Right hindlimb (tissue), 1 donor: ENCODE data around the gene MEX3A.
"Not testable (repeated sequence)": the region's sequence is repeated elsewhere in the genome, so short reads cannot be mapped to it uniquely, and the experiment has no call there.

Experiments
- DNase-seq: peaks from one replicate; pipeline ENCODE4 v3.0.0-alpha.2; 2018

MEX3A gene, protein sequence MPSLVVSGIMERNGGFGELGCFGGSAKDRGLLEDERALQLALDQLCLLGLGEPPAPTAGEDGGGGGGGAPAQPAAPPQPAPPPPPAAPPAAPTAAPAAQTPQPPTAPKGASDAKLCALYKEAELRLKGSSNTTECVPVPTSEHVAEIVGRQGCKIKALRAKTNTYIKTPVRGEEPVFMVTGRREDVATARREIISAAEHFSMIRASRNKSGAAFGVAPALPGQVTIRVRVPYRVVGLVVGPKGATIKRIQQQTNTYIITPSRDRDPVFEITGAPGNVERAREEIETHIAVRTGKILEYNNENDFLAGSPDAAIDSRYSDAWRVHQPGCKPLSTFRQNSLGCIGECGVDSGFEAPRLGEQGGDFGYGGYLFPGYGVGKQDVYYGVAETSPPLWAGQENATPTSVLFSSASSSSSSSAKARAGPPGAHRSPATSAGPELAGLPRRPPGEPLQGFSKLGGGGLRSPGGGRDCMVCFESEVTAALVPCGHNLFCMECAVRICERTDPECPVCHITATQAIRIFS

DNA sequence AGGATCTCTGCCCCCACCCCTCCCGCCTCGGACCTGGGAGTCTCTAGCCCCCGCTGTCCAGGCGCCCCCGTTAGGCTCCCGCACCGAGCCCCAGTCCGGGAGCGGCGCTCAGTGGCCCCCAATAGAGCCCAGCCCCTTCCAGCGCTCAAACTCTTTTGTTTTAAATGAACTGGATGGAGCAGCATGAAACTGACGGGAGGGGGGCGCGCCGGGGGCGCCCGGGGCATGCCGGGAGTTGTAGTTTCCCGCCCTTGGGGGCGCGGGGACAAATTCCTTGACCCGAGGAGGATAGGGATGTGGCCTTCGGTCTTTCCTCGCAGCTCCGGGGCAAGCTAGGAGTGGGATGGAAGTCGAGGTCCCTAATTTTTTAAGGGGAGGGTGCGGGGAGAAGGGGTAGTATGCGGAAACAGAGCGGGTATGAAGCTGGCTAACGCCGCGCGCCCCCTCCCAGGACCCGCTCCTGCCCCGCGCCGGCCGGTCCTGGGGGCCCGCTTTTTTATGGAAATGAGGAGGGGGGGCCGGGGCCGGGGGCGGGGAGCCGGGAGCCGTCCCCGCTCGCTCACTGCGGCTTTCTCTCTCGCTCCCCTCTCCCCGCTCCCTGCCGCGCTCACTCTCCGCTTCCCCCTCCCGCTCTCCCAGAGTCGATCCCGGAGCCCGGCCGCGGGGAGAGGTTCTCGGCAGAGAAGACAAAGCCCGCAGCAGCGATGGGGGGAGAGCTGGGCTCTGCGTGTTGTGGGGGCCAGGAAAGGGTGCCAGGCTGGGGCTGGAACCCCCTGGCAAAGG, at the start of gene MEX3A:
MEX3A (minus strand) TSS at position 157 of the 783 bp plus-strand sequence. CDS start 467 bp downstream, outside the sequence.
- peak; percentile 96 for DNase-seq

- no peak for DNase-seq
Observed at GRCh38 chr1:156130578-156130942, 48.3 kb upstream of the MEX3A start.

DNA sequence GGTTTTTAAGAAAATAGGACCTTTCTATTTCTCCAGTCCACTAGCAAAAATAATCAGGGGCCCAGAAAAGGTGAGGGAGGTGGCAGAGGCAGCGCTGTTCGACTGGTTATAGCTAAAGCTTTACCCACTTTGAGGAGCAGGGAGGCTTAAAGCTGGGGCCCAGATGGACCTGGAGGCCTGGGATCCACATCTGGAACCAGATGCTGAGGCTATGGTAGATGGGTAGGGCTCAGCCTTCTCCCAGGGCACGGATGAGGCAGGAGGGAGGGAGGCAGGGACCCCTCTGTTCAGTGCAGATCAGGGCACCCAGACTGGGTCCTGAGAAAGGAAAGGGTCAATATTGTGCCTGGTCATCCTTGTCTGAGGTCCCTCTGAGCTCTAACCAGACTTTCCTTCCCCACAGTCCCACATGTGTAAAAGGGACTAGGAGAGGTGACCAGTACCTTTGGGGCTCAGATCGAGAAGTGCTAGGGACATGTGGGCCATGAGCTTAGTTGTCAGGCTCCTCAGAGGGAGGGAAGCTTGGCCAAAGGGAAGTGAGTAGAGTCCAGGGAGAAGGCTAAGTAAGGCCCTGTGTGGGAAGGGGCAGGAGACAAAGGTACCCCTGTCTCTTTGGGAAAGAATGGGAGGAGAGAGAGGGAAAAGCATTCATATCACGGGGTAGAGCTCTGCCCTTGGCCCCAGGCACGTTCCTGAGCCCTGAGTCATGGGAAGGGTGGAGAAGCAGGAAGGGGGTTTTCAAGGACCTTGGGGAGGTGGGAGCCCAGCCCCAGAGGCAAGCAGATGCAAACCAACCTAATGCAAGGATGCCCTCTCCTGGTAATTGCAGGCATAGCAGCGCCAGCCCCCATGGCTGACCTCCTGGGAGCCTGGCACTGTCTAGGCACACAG, 47.7 kb upstream of the MEX3A start:
- peak; percentile 92 for DNase-seq

DNA sequence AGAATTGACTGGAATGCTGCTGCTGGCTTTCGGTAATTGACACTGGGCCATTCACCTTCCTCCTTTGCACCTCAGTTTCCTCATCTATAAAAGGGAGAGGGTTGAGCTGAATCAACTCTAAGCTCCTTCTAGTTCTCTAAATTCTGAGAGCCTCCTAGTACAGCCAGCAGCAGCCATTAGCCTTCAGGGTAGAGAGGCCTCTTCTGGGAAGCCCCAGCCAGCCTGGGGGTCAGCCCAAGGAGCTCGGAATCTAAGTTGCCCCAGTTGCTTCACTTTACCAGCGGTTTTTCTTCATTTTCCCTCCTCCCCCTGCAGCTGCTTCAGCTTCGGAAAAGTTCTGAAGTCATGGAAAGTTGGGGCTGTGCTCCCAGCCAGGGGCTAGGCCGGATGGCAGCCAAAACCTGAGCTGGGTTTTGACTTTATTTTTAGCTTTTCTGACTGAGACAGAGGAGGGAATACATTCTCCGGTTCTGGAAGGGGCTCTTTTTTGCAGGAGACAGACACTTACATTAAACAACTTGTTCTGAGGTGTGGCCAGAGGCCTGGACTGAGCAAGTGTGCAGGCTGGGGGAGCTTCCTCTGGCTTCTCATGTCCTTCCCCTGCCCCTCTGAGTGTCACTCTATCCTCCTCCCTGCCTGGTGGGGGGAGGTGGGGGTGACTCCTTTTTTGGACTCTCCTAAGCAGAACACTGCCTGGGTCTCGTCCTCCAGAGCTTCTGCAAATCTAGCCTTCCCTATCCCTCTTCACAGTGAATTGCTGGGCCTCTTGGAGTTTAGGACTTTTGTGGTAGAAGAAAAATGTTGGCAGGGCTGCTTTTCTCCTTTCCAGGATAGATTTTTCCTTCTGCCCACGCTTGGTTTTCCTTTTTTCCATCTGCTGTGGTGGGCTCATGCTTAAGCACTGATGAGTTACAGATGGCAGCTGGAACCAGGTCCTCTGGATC, 46.7 kb upstream of the MEX3A start:
- DNase-seq: peak; percentile 96

DNA sequence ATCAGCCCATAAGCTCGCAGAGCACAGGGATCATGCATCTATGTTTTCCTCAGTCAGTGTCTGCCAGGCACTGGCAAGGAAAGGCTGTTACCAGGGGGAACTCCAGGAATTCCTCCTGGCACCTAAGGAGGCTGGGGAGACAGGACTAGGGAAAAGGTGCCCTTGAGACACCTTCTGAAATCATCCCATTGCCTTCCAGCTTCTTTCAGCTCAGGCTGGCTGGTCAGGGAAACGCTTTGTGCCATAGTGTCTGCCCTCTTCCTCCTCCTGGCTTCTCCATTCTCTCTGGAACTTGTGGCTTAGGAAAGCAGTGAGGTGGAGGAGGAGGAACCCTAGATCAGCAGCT, 46.0 kb upstream of the MEX3A start:
- DNase-seq: no peak

GRCh38 chr1:156126630-156127534, 44.6 kb upstream of the MEX3A start:
- peak; percentile 64 for DNase-seq

DNA sequence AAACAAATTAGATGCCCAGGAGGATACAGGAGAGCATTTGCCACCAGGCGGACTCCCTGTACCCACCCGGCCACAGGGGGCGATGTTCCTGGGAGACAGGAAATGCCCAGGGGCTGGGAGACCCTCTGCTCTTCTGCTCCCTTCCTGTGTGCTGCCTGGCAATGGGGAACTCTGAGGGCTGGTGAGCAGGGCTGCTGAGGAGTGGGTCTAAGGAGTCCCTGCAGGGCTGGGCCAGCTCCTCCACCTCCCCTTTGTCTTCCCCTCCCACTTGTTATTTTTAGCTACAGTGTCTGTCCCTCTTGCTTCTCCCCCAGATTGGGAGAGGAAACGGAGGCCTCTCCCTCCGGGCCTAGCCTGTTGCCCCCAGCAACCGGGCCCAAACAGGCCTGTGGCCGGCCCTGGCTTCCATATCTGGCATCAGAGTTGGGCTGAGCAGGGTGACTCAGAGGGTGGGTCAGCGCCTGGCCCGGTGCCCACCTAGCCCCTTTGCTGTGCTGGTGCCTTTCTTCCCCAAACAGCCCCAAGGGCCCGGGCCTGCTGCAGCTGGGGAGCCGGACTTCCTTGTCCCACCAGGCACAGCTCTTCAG, 43.9 kb upstream of the MEX3A start:
- peak; percentile 94 for DNase-seq

DNA sequence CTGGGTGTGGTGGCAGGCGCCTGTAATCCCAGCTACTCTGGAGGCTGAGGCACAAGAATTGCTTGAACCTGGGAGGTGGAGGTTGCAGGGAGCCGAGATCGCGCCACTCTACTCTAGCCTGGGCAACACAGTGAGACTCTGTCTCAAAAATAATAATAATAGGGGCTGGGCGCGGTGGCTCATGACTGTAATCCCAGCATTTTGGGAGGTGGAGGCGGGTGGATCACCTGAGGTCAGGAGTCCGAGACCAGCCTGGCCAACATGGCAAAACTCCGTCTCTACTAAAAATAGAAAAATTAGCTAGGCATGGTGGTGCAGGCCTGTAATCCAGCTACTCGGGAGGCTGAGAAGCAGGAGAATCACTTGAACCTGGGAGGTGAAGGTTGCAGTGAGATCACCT, 43.3 kb upstream of the MEX3A start:
- not testable (repeated sequence) for DNase-seq

DNA sequence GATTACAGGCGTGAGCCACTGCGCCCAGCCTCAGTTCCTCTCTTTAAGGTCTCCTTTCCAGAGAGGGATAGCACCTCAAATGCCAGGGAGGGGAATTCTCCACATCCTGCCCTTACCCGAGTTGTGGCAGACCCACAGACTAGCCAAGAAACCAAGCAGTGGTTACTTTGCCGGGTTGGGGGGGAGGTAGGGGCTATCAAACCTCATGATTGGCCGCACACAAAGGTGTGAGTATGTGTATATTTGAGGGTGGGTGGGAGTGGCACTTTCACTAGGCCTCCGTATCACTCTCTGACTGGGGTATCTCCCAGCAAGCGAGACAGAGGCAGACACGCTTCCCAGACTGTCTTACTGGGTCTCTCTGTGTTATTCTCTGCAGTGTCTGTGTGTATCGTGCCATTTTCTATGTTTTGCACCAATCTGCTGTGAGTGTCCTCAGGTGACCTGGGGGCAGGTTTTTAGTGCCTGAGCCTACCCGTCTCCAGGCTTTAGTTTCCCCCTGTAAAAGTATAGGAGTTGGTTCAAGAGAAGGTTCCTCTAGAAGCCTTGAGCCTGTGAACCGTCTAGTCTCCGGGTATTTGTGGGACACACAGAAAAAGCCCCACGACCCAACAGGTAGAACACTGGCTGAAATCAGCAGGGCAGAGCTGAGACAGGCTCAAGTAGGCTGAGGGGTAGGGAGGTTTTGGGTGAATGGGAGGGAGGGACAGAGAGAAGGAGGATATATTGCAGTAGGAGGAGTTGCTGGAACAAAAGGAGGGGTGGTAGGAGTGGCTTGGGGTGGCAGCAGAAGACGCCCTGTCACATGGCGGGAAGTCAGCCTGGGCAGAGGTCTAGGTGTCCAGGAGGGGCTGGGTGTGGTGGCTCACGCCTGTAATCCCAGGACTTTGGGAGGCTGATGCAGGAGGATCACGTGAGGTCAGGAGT, 42.6 kb upstream of the MEX3A start:
- peak; percentile 51 for DNase-seq

- DNase-seq: peak; percentile 96
Observed at GRCh38 chr1:156123356-156124196, 41.3 kb upstream of the MEX3A start.

- peak; percentile 87 for DNase-seq
Observed at GRCh38 chr1:156122519-156123355, 40.5 kb upstream of the MEX3A start.

DNA sequence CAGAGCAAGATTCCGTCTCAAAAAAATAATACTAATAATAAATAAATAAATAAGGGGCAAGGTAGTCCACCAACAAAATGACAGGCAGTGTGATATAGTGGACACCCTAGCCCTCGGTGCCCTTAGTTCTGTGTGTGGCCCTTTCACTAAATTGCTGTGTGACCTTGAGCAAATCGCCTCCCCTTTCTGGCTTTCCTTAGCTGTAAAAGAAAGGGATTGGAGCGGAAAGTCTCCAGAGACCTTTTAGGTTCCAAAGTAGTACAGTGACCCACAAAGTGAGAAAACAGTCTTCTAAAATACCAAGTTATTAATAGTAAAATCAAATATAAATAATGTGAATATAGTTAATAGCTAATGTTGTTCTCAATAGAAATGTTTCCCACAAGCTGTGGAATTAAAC, 39.8 kb upstream of the MEX3A start:
- no peak for DNase-seq

DNA sequence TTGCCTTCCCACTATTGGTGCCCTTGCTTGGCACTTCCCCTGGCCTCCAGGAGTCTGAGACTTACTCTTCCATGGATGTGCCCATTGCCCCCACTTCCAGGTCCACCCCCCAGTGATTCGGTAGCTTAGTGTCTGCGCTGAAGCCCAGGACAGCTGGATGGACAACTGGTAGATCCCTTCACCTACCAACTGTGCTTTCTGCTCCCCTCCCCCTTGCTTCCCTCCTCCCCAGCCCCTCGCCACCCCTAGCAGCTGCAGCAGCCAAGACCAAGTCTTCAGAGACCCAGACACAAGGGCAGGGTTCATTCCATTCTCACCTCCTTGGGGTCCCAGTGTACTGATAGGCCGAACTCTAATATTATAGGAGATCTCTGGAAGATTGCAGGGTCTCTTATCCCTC, 39.2 kb upstream of the MEX3A start:
- peak; percentile 62 for DNase-seq

DNA sequence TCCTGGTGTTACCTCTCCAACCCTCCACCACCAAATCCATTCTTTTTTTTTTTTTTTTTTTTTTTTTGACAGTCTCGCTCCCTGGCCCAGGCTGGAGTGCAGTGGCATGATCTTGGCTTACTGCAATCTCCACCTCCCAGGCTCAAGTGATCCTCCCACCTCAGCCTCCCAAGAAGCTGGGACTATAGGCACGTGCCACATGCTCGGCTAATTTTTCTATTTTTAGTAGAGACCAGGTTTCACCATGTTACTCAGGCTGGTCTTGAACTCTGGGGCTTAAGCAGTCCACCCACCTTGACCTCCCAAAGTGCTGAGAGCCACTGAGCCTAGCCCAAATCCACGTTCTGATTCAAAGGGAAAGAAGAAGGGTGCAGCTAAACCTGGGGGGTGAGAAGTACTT, 38.7 kb upstream of the MEX3A start:
- DNase-seq: not testable (repeated sequence)

GRCh38 chr1:156120318-156120717, 38.1 kb upstream of the MEX3A start:
- no peak for DNase-seq

GRCh38 chr1:156119503-156120209, 37.4 kb upstream of the MEX3A start:
- peak; percentile 81 for DNase-seq
